HCT116 (cell line): ENCODE measurements around the gene GATAD2A.

ENCODE experiments used
- CEBPB ChIP-seq: IDR thresholded peaks from 2 replicates; pipeline ENCODE4 v1.6.1; 2012; ENCODE audit warnings: low read depth
- ELF1 ChIP-seq: IDR thresholded peaks from 2 replicates; pipeline ENCODE4 v1.6.1; 2012; ENCODE audit warnings: low read depth, borderline replicate concordance
- EZH2 ChIP-seq: fragments of 200-600 bp; sonication (generic); IDR thresholded peaks from 2 replicates; pipeline ENCODE4 v1.6.1; 2017; ENCODE audit warnings: antibody characterized with exemption, mixed run types
- POLR2A ChIP-seq: IDR thresholded peaks from 2 replicates; pipeline ENCODE4 v1.7.0; 2011; ENCODE audit warnings: borderline replicate concordance; ENCODE audit not compliant: insufficient read depth, insufficient read length; ENCODE audit errors: extremely low read depth
- POLR2AphosphoS5 ChIP-seq: IDR thresholded peaks from 2 replicates; pipeline ENCODE4 v1.6.1; 2011; ENCODE audit warnings: mild to moderate bottlenecking, low read depth, low read length, moderate library complexity
- RAD21 ChIP-seq: IDR thresholded peaks from 2 replicates; pipeline ENCODE4 v1.6.1; 2012; ENCODE audit warnings: low read depth, mild to moderate bottlenecking
- SIN3A ChIP-seq: IDR thresholded peaks from 2 replicates; pipeline ENCODE4 v1.6.1; 2012; ENCODE audit warnings: low read depth
- SP1 ChIP-seq: IDR thresholded peaks from 2 replicates; pipeline ENCODE4 v1.6.1; 2012; ENCODE audit warnings: low read depth
- SRF ChIP-seq: IDR thresholded peaks from 2 replicates; pipeline ENCODE4 v1.6.1; 2012; ENCODE audit warnings: low read depth
- YY1 ChIP-seq: IDR thresholded peaks from 2 replicates; pipeline ENCODE4 v1.6.1; 2011; ENCODE audit warnings: low read length, low read depth, moderate library complexity, mild to moderate bottlenecking; ENCODE audit not compliant: insufficient replicate concordance; ENCODE audit errors: extremely low read depth
- ZNF274 ChIP-seq: fragments of 200-500 bp; sonication (Bioruptor generic); IDR thresholded peaks from 2 replicates; pipeline ENCODE4 v1.6.1; 2014; ENCODE audit warnings: mild to moderate bottlenecking, low read depth, low read length, inconsistent platforms
- TF ChIP-seq, protein P1 (sequence below), 3 experiments: fragments of 200-600 bp in 1 of 3; sonication (generic) in 1 of 3; IDR thresholded peaks in 2 of 3; conservative IDR thresholded peaks in 1 of 3; 2 replicates each; pipeline ENCODE4 v1.5.1; 2012 to 2017; ENCODE audit warnings: low read depth in 2 of 3, low read length in 2 of 3, antibody characterized with exemption in 1 of 3, borderline replicate concordance in 1 of 3, control low read depth in 1 of 3, mild to moderate bottlenecking in 1 of 3, mixed read lengths in 1 of 3, mixed run types in 1 of 3, moderate library complexity in 1 of 3; ENCODE audit not compliant: insufficient read depth in 1 of 3
- TF ChIP-seq, protein P2 (sequence below): IDR thresholded peaks from 2 replicates; pipeline ENCODE4 v1.6.1; 2012

DNA sequence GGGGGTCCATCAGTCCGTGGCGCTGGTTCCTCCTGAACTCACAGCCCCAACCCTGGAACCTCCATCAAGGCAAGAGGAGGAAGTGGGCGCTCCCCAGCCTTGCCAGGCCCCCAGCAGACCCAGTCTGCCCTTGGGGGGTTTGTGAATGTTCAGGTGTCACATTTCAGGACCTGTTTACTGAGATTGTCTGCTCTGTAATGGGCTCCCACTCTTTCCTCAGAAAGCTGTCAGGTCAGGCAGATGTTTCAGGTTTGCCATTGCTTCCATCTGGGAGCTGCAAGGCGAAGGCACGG lies 80.5 kb downstream of the GATAD2A start:
- TF ChIP-seq, protein P1, sequence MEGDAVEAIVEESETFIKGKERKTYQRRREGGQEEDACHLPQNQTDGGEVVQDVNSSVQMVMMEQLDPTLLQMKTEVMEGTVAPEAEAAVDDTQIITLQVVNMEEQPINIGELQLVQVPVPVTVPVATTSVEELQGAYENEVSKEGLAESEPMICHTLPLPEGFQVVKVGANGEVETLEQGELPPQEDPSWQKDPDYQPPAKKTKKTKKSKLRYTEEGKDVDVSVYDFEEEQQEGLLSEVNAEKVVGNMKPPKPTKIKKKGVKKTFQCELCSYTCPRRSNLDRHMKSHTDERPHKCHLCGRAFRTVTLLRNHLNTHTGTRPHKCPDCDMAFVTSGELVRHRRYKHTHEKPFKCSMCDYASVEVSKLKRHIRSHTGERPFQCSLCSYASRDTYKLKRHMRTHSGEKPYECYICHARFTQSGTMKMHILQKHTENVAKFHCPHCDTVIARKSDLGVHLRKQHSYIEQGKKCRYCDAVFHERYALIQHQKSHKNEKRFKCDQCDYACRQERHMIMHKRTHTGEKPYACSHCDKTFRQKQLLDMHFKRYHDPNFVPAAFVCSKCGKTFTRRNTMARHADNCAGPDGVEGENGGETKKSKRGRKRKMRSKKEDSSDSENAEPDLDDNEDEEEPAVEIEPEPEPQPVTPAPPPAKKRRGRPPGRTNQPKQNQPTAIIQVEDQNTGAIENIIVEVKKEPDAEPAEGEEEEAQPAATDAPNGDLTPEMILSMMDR (IDR thresholded peaks at IDR 0.05 in 2 of 3, conservative IDR thresholded peaks at IDR 0.05 in 1 of 3; ENCODE audit: borderline replicate concordance in 1 of 3, insufficient read depth in 1 of 3, low read depth in 2 of 3, low read length in 2 of 3): no peak
- TF ChIP-seq SP1: no peak
- no peak for TF ChIP-seq ZNF274
- no peak for TF ChIP-seq EZH2
- no peak for TF ChIP-seq POLR2AphosphoS5
- no peak for TF ChIP-seq POLR2A
- TF ChIP-seq, protein P2, sequence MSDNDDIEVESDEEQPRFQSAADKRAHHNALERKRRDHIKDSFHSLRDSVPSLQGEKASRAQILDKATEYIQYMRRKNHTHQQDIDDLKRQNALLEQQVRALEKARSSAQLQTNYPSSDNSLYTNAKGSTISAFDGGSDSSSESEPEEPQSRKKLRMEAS: no peak
- no peak for TF ChIP-seq ELF1
- no peak for TF ChIP-seq RAD21
- no peak for TF ChIP-seq SIN3A
- no peak for TF ChIP-seq CEBPB
- no peak for TF ChIP-seq SRF
- no peak for TF ChIP-seq YY1
